CD4-positive, alpha-beta T cell treated with Interleukin-17A for 1 hour (primary cell): ENCODE results near the gene KHK.
"Not testable (repeated sequence)": the region's sequence is repeated elsewhere in the genome, so short reads cannot be mapped to it uniquely, and the experiment has no call there.

ENCODE experiments used
- DNase-seq: peaks from one replicate; pipeline ENCODE4 v3.0.0-alpha.2; 2020

KHK gene

GRCh38 chr2:27060323-27060722 lies 26.2 kb upstream of the KHK start:
- DNase-seq, result no peak

- DNase-seq, result no peak
Measured at GRCh38 chr2:27065128-27065527, 21.4 kb upstream of the KHK start.

GRCh38 chr2:27067385-27067784 lies 19.2 kb upstream of the KHK start:
- DNase-seq, result no peak

DNA sequence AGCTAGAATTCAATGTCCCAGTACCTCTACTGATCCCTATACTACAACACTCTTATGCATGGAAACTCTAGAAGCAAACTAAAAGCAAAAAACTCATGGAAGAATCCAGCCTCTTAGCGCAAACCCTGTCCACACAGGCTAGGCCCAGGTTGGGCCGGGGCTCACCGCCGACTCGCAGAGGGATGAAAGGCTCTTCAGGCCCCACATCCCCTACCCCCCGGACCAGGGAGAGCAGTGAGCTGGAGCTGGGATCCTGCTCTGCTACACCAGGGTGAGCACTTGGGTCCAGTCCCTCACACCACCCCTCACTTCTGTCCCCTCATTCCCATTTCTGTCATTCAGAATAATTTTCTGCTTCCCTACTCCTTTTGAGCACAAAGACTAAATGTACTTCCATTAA lies 17.1 kb upstream of the KHK start:
- DNase-seq, result no peak

- DNase-seq, result no peak
Measured at GRCh38 chr2:27069961-27070618, 16.5 kb upstream of the KHK start.

DNA sequence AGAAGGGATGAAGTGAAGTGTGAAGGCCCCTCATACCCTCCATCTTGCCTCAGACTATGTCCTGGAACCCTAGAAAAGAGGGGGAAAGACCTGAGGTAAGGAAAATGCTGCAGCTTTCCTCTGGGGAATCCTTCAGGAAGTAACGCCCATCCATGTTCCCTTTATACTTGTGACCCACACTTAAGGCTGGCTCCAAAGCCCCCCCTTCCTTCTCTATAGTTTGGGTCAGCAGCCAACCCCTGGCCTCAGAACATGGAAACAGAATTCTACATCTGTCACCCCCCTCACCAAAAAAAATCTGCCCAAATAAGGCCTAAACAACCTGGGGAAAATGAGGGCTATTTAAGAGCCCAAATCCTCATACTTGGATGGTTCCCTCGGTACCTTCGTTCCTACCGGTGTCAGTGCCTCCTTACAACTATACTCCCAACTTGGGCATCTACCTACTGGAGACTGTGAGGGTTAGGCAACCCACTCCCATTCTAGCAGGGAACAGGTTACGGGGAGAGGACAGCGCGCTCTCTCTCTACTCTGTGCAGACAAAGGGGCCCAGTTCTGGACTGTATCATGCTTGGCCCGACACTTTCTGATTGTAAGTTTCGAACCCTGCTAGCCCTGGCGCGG lies 15.8 kb upstream of the KHK start:
- no peak for DNase-seq

DNA sequence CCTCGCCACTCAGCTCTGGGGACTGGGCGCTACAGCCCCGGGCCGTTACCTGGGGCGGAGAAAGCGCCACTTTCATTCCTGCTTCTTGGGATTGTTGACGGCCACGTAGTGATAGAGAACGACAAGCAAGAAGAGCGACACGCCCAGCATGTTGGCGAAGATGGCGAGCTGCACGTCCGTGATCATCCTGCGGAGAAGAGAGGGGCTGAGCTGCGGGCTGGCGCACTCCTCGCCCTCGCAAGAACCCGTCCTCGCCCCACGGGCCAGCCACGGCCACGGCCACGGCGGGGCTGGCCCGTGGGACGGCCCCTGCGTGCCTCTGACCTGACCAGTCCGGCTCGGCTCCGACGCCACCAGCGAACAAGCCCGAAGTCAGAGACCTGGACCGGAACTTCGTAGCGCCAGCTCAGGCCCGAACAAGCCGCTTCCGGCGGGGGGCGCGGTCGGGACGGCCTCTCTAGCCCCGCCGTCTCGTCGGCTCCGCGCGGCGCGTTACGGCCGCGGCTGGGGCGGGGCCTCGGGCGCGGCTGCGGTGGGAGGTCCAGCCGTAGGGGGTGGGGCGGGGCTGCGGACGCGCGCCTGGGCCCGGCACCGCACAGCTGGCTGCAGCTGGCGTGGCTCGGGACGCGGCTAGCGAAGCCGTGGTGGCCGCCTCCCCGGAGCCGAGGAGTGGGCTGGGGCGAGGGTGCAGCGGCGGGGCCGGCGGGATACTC lies 15.1 kb upstream of the KHK start, which contains the start of gene OST4:
OST4 (minus strand) TSS at position 378 of the 713 bp plus-strand sequence.
- peak; percentile 91 for DNase-seq

GRCh38 chr2:27071990-27072830 lies 14.4 kb upstream of the KHK start:
- DNase-seq, result peak; percentile 36

DNA sequence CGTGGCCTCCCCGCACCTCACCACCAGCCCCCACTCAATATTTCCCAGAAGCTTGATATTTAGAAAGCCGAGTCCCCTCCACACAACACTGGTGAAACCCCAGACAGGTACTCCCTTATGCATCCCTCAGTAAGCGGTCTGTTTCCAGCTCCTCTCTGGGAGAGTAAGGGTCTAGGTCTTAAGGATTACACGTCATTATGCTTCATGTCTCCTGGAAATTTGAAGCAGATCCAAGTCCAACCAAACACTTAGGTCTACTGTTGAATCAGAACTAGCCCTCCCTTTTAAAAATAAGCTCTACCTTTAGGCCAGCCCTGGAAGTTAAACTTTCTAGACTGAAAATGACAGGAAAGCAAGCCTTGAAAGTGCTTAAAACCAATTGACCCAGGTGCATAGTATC lies 13.7 kb upstream of the KHK start:
- no peak for DNase-seq

DNA sequence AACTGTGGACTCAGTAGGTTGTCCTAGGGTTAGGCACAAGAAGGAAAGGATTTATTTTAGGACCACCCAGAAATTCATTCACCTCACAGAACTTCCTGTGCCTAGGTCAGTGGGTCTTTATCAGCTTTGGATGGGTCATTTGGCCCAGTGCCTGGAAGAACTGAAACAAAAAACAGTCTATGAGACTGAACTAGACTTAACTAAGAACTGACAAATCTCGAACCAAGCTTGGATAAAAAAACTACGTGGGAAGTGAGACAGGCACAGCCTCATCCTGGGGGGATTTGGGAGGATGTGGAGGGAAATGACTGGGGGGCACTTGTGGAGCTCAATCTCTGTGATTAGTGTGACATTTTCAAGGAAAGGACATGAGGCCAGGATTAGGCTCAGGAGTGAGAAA lies 12.8 kb upstream of the KHK start:
- DNase-seq, result no peak

- DNase-seq, result peak; percentile 65
Measured at GRCh38 chr2:27074738-27075565, 11.6 kb upstream of the KHK start.

GRCh38 chr2:27075566-27075871 lies 11.1 kb upstream of the KHK start:
- not testable (repeated sequence) for DNase-seq

- no peak for DNase-seq
Measured at GRCh38 chr2:27076323-27076722, 10.2 kb upstream of the KHK start.

- DNase-seq, result no peak
Measured at GRCh38 chr2:27077231-27077630, 9.3 kb upstream of the KHK start.

DNA sequence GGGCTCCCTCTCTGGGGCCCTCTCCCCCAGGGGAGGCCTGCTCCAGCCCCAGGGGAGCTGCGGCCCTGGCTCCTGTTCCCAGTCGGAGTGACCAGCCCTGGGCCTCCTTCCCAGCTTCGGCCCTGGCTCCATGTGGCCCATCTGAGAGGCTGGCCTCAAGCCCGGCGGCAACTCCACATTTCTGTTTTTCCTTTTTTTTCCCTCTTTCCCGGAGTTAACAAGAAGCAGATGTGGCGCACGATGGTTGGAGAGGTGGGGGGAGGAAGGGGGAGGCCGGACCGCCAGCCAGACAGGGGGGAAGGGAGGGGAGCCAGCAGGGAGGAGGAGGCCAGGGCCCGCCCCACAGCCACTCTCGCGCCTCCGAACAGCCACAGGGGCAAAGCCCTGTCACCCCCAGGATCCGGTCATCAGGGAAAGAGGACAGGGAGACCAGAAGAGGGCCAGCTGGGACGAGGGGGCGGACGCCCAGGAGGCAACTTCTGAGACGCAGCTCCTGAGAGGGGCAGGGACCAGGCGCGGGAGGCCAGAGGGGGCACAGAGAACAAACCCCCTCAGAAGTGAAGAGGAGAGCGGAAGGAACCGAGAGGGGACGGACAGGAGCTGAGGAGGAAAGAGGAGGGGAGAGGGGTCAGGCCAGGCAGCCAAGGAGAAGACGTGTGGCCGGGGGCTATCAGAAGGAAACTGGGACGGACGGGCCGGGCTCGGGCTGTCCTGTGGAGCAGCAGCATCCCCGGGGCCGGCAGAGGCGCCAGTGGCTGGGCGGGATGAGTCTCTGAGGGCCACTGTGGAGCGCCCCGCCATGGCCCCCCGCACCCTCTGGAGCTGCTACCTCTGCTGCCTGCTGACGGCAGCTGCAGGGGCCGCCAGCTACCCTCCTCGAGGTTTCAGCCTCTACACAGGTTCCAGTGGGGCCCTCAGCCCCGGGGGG lies 8.0 kb upstream of the KHK start, which contains the start of gene EMILIN1:
EMILIN1 (plus strand) TSS at position 349 of the 928 bp plus-strand sequence; CDS start at position 800, 451 bp downstream.
- no peak for DNase-seq

- DNase-seq, result no peak
Measured at GRCh38 chr2:27079233-27080139, 7.1 kb upstream of the KHK start.

DNA sequence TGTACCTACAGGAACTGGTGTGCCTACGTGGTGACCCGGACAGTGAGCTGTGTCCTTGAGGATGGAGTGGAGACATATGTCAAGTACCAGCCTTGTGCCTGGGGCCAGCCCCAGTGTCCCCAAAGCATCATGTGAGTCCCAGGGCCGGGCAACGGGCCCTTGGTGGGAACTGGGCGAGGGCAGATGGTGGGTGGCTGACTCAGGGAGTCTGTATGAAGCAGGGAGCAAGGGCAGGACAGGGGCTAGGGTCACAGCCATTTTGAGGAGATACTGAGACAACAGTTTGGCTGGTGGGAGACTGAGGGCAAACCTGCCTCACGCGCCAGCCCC lies 6.5 kb upstream of the KHK start:
- DNase-seq, result no peak

DNA sequence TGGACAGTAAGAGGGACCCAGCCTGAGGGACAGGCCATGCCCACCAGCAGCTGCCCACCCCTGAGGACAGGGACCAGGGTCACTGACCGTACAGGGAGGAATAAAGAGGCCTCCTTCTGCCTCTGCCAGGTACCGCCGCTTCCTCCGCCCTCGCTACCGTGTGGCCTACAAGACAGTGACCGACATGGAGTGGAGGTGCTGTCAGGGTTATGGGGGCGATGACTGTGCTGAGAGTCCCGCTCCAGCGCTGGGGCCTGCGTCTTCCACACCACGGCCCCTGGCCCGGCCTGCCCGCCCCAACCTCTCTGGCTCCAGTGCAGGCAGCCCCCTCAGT lies 6.0 kb upstream of the KHK start:
- DNase-seq, result no peak

DNA sequence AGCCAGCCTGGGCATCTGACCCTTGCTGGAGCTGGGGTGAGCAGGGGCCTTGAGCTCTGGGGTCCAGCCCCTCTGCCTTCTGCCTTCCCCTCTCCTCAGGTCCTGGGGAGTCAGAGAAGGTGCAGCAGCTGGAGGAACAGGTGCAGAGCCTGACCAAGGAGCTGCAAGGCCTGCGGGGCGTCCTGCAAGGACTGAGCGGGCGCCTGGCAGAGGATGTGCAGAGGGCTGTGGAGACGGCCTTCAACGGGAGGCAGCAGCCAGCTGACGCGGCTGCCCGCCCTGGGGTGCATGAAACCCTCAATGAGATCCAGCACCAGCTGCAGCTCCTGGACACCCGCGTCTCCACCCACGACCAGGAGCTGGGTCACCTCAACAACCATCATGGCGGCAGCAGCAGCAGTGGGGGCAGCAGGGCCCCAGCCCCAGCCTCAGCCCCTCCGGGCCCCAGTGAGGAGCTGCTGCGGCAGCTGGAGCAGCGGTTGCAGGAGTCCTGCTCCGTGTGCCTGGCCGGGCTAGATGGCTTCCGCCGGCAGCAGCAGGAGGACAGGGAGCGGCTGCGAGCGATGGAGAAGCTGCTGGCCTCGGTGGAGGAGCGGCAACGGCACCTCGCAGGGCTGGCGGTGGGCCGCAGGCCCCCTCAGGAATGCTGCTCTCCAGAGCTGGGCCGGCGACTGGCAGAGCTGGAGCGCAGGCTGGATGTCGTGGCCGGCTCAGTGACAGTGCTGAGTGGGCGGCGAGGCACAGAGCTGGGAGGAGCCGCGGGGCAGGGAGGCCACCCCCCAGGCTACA lies 4.4 kb upstream of the KHK start:
- no peak for DNase-seq
